ENCODE data around the gene ANXA3.
"Not testable (repeated sequence)": the region's sequence is repeated elsewhere in the genome, so short reads cannot be mapped to it uniquely, and the experiment has no call there.

The ANXA3 gene

DNA sequence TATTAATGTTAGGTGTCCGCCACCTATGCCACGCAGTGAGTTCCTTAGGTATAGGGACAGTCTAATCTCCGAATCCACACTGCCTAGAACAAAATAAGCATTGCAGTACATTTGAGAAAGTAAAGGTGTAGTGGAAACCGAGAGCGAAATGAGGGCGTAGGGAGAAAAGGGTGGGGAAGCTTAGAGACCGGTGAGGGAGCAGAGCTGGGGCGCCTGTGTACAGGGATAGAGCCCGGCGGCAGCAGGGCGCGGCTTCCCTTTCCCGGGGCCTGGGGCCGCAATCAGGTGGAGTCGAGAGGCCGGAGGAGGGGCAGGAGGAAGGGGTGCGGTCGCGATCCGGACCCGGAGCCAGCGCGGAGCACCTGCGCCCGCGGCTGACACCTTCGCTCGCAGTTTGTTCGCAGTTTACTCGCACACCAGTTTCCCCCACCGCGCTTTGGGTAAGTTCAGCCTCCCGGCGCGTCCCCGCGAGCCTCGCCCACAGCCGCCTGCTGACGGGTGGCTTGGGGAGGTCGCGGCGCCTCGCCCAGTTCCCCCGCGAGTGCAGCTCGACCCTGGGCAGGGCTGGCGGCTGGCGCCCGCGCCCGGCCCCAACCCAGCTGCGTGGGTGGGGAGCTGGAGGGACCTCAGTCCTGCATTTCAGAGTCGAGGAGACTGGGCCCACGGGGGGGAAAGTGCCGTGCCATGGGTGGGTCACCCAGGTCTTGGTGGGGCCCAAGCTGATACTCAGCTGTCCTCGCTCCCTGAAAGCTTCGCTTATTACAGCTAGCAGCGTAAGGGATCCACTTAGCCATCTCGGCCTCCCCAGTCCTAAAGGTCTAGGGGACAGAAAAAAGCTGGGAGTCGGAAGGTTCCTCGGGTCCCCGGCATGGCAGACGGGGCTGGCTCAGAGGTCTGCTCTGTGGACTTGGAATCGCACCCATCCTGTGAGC lies at the start of gene ANXA3:
ANXA3 (plus strand) TSS at position 351 of the 932 bp plus-strand sequence. CDS start 2,704 bp downstream, outside the sequence.
- DNase-seq, result no peak

- not testable (repeated sequence) for DNase-seq
Observed at GRCh38 chr4:78506260-78506659, 45.3 kb upstream of the ANXA3 start.

- no peak for DNase-seq
Observed at GRCh38 chr4:78509043-78509442, 42.5 kb upstream of the ANXA3 start.

DNA sequence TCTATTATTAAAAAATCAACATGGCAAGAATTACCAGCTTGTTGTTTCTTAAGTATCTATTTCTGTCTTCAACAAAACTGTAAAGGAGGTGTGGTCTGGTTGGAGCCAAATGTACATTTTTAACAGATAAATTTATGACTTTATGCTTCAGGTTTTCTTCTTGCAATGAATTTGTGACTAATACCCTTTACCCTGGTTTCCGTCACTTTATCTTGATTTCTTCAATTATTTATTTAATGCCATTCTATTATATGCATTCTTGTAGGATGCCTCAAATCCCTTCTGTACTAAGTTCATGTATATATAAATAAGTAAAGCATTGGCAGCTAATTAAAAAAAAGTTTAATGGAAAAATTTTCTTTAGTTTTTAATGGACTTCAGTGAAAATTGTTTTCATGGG lies 41.5 kb upstream of the ANXA3 start:
- DNase-seq, result no peak

- DNase-seq, result no peak
Observed at GRCh38 chr4:78510681-78511080, 40.9 kb upstream of the ANXA3 start.

GRCh38 chr4:78512357-78512920 lies 39.1 kb upstream of the ANXA3 start:
- no peak for DNase-seq

DNA sequence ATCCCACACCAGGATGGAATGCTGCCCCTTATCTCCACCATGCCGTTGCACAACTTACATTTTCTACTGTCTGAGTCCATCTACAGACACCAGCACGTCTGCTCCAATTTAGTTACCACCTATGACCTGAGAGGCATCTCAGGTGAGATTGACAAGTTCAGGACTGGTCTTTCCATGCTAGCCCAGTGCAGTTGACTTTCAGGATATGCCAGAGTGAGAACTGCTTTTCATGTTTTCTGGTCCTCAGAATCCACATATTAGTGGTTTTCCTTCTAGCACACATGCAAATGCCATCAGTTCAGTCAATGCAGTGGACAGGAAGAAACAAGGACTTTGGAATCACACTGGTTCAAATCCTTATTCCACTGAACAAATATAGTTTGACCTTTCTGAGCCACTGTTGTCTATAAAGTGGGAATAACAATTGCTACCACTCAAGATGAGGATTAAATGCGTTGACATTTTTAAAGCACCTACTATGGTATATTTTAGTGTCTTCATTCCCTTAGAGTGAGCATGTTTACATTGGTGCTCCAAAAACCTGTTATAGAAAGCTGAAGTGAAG lies 38.1 kb upstream of the ANXA3 start:
- no peak for DNase-seq

- DNase-seq, result peak; percentile 71
Observed at GRCh38 chr4:78517050-78517652, 34.4 kb upstream of the ANXA3 start.

GRCh38 chr4:78518561-78518960 lies 33.0 kb upstream of the ANXA3 start:
- no peak for DNase-seq

- no peak for DNase-seq
Observed at GRCh38 chr4:78519962-78520361, 31.6 kb upstream of the ANXA3 start.

- no peak for DNase-seq
Observed at GRCh38 chr4:78520808-78521226, 30.8 kb upstream of the ANXA3 start.

DNA sequence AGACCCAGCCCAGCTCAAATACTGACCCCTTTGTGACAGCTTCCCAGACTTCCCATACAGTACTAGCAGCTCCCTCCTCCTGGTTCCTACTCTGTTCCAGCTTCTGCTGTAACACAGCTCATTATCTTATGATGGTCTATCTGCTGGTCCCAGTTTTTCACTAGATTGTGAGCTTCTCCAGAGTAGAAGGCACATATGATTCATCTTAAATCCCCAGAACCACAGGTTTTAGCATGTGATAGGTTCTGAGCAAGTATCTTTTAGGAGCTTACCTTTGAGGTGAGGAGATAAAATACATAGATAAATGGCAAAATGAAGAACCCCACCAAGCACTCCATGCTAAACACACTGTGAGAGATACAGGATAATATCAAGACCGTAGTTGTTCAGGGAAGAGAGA lies 27.6 kb upstream of the ANXA3 start:
- no peak for DNase-seq

- peak; percentile 22 for DNase-seq
Observed at GRCh38 chr4:78525559-78525958, 26.0 kb upstream of the ANXA3 start.

DNA sequence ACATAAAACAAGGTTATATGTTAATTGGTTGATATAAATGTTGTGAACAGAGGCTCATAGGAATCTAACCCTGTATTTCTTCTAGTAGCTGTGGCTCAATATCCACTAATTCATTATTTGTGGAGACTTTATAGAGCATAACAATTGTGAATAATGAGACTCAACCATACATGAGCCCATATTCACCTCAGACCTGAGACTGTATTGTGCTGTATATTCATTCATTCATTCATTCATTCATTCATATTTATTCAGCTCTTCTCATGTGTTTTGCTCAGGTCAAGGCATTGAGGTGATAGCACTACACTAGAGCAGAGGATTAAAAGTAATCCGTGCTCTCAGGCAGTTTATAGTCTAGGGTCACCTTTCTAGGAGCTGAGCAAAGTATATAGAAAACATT lies 24.5 kb upstream of the ANXA3 start:
- no peak for DNase-seq

- no peak for DNase-seq
Observed at GRCh38 chr4:78527555-78527954, 24.0 kb upstream of the ANXA3 start.

- no peak for DNase-seq
Observed at GRCh38 chr4:78528327-78528726, 23.2 kb upstream of the ANXA3 start.

- no peak for DNase-seq
Observed at GRCh38 chr4:78529569-78530209, 21.9 kb upstream of the ANXA3 start.

DNA sequence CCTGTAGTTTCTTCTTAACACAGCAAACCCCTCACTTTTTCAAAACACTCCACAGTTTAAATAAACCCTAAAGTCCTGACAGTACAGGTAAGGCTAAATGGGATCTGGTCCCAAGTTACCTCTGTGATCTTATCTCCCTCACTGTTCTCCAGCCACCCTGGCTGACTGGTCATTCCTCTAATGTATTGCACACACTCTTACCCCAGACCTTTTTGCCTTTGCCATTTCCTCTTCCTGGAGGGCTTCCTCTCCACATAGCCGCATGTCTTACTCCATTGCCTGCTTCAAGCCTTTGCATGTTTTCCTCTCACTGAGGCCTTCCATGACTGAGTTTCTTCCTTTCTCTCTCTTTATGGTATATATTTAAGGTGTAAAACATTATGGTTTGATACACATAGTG lies 19.5 kb upstream of the ANXA3 start:
- DNase-seq, result no peak

DNA sequence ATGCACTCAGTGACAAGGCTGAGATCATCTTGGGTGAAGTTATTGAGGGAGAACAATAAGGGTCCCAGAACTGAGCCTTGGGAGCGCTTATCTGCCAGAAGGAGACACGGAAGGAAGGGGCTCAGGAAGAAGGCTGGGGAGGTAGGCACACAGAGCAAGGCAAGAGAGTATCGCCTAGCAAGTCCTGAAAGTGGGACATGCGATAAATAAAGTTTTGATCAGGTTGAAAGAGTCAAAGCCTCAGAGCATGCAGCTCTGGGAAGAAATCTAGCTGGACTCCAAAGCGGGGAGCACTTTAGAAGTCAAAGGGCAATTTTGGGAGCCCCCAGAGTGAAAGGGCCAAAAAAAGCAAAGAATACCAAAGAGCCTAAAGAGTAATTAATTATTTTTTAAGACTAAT lies 17.7 kb upstream of the ANXA3 start:
- DNase-seq, result no peak

DNA sequence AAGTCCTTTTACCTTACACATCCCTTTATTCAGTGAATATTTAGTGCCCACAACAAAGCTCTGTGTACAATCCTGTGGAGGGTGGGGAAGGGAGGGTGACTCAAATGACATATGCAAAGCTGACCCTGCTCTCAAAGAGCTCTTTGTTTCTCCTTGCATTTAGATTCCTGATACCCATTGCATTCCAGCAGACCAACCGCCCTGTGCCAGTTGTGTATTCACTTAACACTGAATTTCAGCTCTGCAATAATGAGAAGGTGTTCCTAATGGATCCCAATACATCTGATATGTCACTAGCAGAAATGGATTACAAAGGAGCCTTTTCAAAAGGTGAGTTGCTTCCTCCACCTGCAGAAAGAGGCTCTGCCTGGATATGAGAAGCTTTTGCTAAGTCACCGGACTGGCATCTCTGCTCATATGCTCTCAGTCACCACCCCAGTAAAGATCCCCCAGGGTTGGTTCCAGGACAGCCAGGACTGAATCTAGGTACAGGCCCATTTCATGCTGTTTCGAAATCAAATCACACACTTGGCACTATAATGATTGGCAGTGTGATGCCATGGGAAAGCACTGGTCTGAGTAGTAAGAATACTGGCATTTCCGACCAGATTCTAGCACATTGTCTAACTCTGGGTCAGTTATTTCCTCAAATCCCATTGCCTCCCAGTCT lies 17.1 kb upstream of the ANXA3 start:
- DNase-seq, result no peak

- DNase-seq, result no peak
Observed at GRCh38 chr4:78542373-78542772, 9.2 kb upstream of the ANXA3 start.

DNA sequence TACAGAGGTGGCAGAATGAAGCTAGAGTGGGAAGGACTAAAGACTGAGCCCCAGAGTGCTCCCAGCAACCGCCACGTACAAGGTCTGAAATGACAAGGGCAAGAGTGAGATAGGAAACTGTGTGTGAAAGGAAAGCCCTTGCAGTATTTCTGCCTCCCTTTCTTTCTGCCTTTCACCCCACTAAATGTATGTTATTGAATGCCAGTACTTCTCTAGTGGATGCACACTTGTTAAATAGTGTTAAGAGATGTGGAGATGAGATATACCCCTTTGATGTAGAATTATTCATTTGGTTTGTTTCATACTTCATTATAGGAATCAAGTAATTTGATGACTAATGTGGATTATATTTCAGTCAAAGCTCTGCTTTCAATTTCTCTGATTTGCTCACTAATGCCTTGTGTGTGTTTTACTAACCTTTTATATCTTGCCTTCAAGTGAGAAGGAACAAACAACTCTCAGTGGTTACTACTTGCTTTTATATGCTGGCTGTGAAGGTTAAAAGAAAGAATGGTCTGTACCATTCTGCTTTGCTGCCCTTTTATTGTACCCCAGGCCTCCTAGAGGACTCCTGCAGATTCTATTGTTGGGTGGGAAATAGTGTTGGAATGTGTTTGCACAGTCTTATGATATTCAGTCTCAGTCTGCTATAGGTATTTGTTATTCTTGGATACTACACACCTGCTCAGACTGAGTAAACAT lies 8.0 kb upstream of the ANXA3 start:
- no peak for DNase-seq
